NCI-H2081 treated with DMSO at 0.1 percent for 48 hours (cell line): ENCODE measurements around the gene STRA6.
"Not testable (repeated sequence)": the region's sequence is repeated elsewhere in the genome, so short reads cannot be mapped to it uniquely, and the experiment has no call there.

Source experiments
- DNase-seq: peaks from one replicate; lab custom pipeline; 2025; lab: John Stamatoyannopoulos, UW

The STRA6 gene

GRCh38 chr15:74160390-74160789, 42.2 kb downstream of the STRA6 start:
- DNase-seq, result not testable (repeated sequence)

DNA sequence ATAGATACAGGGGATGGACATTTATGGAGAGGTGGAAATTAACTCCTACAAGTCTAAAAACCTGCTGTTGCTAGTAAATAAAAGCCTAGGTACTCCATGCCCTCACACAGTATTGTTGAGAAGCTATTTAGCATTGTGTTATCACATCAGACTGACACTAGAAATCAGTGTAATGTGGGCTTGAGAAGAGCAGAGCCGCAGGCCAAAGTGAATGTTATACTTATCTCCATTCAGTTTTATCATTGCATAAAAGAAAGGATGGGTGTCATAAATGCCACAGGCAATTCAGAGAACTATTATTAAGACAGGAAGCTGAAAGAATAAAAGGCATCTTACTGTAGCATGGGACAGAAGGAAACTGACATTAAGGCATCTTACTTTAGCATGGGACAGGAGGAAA, 42.8 kb downstream of the STRA6 start:
- no peak for DNase-seq

DNA sequence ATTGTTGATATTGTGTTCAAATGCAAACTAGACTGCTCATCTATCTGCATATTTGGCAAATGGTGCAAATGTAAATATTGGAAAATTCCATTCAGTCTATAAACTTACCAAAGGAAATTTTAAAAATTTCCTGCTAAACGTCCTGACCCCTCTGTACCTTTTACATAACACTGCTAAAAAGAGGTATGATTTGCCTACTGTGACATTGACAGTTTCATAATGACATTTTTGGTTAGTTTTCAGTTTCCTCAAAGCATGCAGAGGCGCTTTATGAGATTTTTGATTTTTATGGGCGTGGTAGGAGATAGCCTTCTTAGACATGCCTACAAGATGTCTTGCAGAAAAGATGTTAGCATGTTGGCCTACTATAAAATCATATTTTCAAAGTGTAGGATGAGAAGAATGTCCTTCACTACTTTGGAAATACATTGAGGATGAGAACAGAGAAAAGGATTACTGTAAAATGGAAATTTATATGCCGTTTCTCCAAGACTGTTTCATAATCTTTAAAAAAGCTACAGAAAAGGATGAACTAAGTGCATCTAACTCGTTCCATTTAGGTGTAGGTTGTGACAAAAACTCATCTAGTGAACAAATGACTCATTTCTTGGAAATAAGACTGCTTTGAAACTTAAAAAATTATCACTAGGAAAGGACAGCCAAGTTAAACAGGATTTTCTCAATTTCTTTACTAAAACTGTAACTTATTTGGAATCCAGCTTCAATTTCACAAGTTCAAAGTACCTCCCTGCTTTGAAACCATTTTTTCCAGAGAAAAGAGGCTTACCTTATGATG, 43.5 kb downstream of the STRA6 start:
- no peak for DNase-seq

GRCh38 chr15:74157868-74158827, 44.4 kb downstream of the STRA6 start:
- no peak for DNase-seq

GRCh38 chr15:74156678-74157411, 45.7 kb downstream of the STRA6 start:
- peak; percentile 54 for DNase-seq

DNA sequence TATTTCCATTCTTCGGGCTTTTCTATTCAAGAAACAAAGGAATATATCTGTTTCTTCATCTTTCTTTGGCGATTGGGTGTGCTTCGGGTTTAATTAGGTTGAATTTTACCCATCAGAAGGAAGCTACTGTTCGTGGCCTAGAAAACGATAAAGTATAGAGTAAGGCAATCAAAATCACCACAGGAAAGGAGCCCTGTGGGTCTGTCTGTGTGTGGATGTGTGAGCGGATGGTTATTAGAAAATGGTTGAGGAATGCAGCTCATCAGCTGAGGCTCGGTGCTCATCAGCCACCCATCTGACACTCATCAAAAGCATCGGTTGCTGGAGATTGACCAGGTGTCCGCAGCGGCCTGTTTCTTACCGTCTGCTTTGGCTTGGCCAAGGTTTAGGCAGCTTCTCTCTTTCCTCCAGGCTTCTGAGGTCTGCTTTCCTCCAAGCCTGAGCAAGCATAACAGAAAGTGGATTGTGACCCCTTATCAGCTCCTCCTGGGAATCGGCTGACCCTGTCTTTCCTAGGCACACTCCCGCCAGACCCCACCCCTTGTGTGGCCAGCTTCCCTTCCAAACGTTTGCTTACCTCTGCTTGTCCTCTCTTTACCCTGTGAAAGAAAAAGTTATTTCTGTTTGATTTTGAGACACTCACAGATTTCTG, 46.7 kb downstream of the STRA6 start:
- DNase-seq, result no peak

DNA sequence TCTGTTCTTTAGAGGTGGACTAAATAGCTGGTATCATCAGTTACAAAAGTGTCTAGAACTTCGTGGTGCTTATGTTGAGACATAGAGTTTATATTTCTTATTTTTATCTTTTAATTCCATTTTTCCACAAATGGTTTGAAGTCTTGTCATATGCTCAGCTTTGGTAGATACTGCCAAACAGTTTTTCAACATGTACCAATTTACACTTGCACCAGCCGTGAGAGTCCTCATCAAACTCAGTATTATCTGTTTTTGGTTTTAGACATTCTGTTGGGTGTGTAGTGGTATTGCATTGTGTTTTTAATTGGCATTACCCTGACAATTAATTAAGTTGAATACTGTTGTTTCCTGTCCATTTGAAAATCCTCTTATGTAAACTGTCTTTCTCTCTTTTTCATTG, 55.5 kb downstream of the STRA6 start:
- no peak for DNase-seq

DNA sequence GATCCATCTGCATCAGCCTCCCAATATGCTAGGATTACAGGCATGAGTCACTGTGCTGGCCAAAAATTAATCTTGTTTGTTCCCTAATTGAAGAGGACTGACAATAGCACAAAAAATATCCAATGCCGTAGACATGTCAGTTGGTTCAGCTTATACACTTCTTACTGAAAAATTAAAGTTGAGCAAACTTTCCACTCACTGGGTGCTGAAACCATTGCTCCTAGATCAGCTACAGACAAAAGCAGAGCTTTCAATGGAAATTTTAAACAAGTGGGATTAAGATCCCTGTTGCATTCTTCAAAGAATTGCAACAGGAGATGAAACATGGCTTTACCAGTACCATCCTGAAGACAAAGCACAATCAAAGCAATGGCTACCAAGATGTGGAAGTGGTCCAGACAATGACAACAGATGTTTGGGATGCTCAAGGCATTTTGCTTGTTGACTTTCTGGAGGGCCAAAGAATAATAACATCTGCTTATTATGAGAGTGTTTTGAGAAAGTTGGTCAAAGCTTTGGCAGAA, 56.2 kb downstream of the STRA6 start:
- DNase-seq, result no peak

GRCh38 chr15:74144153-74144775, 58.3 kb downstream of the STRA6 start:
- no peak for DNase-seq

DNA sequence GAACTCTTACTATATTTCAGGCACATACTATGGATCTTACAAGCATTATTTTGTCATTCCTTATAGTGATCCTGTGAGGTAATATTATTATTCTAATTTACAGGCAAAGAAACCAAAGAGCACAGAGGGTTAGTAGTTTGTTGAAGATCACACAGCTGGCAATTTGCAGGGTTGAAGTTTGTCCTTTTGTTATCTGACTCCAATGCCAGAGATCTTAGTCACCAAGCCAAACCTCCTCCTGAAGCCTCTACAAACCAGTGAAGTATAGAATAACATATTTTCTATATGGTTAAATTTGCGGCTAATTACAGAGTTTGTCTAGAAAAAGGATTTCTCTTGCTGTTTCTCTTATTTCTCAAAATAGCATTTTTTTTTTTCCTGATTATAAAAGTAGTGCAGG, 61.0 kb downstream of the STRA6 start:
- DNase-seq, result no peak

DNA sequence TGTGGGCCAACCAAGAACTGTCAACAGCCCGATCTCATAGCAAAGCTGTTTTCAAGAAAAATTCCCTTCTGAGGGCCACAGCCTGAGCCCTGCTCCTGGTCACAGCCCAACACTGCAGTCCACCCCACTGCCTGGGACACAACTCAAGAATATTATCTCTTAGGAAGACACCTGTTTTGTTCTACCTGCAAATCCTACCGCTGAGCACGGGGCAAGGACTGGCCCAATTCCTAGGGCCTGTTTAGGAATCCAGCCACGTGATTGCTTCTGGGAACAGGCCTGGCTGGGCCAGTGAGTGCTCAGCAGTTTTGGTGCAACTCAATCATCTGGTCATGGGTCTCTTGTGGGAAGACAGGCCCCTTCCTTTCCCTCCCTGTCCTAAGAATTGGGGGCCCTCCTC, 63.9 kb downstream of the STRA6 start:
- no peak for DNase-seq

DNA sequence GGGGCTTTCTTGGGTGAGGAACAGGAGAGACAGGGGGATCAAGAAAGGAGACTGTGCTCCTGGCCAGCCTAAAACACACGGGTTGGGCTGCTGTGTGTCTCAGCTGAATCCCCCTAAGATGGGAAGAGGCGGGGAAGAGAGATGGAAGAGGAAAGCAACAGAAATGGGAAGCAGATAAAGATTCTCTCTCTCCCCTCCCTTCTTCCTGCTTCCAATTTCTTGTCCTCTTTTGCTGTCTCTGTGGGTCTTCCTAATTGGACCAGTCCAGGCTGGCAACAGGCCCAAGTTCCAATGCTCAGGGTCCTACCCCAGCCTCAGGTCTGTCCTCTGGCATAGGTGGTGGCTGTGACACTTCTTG, 65.1 kb downstream of the STRA6 start:
- no peak for DNase-seq

GRCh38 chr15:74136814-74137536, 65.6 kb downstream of the STRA6 start:
- no peak for DNase-seq

DNA sequence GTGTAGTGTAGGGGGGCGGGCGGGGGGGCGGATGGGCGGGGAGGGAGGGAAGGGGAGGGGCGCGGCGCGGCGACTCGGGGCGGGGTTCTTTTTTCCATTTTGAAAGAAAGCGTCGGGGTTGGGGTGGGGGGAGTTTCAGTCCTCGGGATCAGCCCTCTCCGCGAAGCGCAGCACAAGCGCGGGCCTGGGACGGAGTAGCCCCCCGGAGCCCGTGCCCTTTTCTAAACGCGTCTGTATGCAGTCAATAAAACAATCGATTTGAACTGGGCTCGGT, 66.1 kb downstream of the STRA6 start:
- DNase-seq, result no peak

DNA sequence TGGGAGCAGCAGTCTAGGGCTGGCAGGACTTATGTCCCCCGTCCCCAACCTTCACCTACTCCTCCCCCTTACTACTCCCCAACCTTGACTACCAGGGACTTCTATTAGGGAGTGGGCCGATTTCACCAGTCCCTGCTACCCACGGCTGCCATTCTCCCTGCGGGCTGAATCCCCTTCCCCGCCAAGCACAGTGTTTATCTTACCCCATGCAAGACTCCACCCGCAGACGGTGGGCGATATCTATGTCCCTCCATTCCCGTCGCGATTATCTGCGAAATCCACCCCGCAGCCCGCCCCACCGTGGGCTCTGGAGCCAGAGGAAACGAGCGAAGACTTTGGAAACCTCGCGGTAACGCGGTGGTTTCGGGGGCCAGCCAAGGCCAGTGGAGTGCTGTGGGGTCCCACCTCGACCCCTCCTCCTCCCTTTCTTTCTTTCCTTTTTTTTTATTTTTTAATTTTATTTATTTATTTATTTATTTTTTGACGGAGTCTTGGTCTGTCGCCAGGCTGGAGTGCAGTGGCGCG, 67.5 kb downstream of the STRA6 start:
- no peak for DNase-seq

DNA sequence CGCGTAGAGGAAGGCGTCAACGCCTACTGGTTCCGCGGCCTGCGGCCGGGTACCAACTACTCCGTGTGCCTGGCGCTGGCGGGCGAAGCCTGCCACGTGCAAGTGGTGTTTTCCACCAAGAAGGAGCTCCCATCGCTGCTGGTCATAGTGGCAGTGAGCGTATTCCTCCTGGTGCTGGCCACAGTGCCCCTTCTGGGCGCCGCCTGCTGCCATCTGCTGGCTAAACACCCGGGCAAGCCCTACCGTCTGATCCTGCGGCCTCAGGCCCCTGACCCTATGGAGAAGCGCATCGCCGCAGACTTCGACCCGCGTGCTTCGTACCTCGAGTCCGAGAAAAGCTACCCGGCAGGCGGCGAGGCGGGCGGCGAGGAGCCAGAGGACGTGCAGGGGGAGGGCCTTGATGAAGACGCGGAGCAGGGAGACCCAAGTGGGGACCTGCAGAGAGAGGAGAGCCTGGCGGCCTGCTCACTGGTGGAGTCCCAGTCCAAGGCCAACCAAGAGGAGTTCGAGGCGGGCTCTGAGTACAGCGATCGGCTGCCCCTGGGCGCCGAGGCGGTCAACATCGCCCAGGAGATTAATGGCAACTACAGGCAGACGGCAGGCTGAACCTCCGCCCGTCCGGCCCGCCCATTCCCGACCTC, 68.1 kb downstream of the STRA6 start:
- no peak for DNase-seq

- DNase-seq, result no peak
Observed at GRCh38 chr15:74133694-74134386, 68.7 kb downstream of the STRA6 start.

DNA sequence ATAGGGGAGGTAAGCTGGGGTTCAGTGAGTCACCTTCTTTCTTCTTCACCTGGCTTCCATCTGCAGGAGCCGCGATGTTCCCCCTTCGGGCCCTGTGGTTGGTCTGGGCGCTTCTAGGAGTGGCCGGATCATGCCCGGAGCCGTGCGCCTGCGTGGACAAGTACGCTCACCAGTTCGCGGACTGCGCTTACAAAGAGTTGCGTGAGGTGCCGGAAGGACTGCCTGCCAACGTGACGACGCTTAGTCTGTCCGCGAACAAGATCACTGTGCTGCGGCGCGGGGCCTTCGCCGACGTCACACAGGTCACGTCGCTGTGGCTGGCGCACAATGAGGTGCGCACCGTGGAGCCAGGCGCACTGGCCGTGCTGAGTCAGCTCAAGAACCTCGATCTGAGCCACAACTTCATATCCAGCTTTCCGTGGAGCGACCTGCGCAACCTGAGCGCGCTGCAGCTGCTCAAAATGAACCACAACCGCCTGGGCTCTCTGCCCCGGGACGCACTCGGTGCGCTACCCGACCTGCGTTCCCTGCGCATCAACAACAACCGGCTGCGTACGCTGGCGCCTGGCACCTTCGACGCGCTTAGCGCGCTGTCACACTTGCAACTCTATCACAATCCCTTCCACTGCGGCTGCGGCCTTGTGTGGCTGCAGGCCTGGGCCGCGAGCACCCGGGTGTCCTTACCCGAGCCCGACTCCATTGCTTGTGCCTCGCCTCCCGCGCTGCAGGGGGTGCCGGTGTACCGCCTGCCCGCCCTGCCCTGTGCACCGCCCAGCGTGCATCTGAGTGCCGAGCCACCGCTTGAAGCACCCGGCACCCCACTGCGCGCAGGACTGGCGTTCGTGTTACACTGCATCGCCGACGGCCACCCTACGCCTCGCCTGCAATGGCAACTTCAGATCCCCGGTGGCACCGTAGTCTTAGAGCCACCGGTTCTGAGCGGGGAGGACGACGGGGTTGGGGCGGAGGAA, 69.6 kb downstream of the STRA6 start:
- no peak for DNase-seq
